ENCODE data around the gene CENPM. TPM values are rescaled to one million over a fixed set of nuclear protein-coding genes. Genes with fewer than 3 reads are reported as not detected.

The CENPM gene
- total RNA-seq, 1 donor from 2014 or later, result 3.3 TPM

DNA sequence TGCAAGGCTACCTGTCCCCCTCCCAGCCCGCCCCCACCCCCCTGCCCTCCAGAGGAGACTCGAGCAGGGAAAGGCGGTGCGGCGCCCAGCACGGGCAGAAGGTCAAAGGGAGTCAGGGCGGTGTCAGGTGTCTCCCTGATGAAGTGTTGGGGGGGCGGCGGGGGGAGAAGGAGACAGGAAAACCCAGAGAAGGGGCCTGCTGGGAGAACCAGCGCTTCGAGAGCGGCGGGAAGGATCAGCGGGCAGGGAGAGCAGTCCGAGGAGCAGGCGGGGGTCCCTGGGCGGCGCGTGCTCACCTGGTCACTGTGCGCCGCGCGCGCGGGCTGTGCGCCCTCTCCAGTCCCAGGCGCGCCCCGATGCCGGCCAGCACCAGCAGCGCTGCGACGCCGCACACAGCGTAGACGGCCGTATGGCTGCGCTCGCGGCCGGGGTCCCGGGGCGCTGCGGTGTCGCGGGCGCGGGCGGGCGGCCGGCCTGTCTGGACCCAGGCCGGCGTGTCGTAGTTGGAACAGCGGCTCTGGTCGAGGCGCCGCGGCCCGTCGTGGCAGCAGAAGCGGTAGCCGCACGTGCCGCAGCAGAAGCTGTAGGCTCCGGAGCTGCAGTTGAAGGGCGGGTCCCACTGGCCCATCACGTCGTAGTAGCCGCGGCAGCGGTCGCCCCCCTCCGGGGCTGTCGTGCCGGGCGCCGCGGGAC, 33.0 kb downstream of the CENPM start:
- no peak for DNase-seq (ENCODE audit: low spot score)
- no peaks in the 10 kb centered on the region for H3K9me3 Mint-ChIP-seq (ENCODE audit: low read depth)
- peaks cover 10% of the 10 kb centered on the region for H3K4me1 Mint-ChIP-seq (ENCODE audit: low read depth)
- H3K4me3 Mint-ChIP-seq (ENCODE audit: unreplicated experiment), result no peak overlapping the region
- peaks cover 40% of the 10 kb centered on the region for H3K27me3 Mint-ChIP-seq (ENCODE audit: low read depth)
- H3K36me3 Mint-ChIP-seq (ENCODE audit: low read depth), result no peaks in the 10 kb centered on the region
- no peak overlapping the region for H3K27ac Mint-ChIP-seq (ENCODE audit: unreplicated experiment)
- TF ChIP-seq, protein P1, sequence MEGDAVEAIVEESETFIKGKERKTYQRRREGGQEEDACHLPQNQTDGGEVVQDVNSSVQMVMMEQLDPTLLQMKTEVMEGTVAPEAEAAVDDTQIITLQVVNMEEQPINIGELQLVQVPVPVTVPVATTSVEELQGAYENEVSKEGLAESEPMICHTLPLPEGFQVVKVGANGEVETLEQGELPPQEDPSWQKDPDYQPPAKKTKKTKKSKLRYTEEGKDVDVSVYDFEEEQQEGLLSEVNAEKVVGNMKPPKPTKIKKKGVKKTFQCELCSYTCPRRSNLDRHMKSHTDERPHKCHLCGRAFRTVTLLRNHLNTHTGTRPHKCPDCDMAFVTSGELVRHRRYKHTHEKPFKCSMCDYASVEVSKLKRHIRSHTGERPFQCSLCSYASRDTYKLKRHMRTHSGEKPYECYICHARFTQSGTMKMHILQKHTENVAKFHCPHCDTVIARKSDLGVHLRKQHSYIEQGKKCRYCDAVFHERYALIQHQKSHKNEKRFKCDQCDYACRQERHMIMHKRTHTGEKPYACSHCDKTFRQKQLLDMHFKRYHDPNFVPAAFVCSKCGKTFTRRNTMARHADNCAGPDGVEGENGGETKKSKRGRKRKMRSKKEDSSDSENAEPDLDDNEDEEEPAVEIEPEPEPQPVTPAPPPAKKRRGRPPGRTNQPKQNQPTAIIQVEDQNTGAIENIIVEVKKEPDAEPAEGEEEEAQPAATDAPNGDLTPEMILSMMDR (IDR thresholded peaks at IDR 0.05), result no peak

DNA sequence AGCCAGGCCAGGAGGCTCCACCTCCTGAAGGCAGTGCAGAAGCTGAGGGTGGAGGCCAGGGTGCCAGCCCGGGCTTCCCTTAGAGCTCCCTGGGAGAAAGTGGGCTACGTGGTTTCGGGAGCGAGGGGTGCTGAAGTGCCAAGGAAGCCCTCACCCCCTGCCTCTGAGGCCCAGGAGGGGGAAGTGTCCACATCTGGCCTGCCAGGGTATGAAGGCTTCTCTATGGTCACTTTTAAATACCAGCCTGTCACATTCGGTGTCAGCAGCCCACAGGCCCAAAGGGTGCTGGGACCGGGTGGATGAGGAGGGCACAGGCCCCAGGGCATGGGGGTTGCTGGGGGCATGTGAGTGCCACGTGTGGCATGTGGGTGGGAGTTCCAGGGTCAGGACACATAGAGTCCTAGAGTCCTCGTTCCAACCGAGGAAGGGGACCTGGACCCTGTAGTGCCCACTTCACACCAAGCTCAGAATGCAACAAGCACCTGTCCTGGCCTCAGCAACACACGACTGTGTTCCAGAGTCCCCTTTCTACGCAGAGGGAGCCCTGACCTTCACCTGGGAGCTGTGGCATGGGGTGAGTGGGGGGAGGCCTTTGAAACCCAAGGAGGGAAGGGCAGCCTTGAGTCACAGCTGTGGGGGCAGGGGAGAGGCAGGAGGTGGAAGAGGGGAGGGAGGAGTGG, 33.8 kb downstream of the CENPM start:
- TF ChIP-seq, protein P1 (IDR thresholded peaks at IDR 0.05), result no peak
- no peak for DNase-seq (ENCODE audit: low spot score)
- H3K36me3 Mint-ChIP-seq (ENCODE audit: low read depth), result no peaks in the 10 kb centered on the region
- peaks cover 6% of the 10 kb centered on the region for H3K4me1 Mint-ChIP-seq (ENCODE audit: low read depth)
- no peaks in the 10 kb centered on the region for H3K9me3 Mint-ChIP-seq (ENCODE audit: low read depth)
- peaks cover 39% of the 10 kb centered on the region for H3K27me3 Mint-ChIP-seq (ENCODE audit: low read depth)
- no peak overlapping the region for H3K4me3 Mint-ChIP-seq (ENCODE audit: unreplicated experiment)
- no peak overlapping the region for H3K27ac Mint-ChIP-seq (ENCODE audit: unreplicated experiment)

DNA sequence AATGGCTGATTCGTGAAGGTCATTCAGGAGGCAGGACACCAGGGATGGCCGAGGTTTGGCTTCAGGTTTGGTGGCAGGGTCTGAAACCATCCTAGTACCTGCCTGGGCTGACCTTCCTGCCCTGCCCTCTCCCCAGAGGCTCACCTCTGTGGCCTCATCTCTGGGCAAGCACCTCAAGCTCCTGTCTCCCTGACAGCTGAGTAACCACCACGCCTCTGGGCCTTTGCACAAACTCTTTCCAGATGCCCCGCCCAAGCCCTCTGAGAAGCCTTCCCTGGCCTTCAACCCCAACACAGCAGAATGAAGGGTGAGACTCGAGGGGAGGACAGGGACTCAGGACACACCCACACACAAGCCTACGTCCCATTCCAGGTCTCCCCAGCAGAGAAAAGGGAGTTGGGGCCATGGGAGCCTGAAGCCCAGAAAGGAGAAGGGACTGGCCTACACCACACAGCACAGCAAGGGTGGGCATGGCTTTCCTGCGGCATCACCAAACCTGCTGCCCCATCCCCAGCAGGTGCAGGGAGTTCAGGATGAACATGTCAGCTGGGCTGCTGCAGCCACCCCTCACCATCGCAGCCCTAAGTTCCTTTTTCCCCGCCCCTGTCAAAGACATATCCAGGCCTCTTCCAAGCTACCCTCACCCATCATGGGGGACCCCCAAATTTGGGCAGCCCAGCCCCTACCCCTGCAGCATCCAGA, 34.5 kb downstream of the CENPM start:
- Mint-ChIP-seq H3K9me3 (ENCODE audit: low read depth) (no peaks in the 10 kb centered on the region), H3K27me3 (ENCODE audit: low read depth) (peaks cover 37% of the 10 kb centered on the region), H3K27ac (ENCODE audit: unreplicated experiment) (no peak overlapping the region), H3K36me3 (ENCODE audit: low read depth) (no peaks in the 10 kb centered on the region), H3K4me3 (ENCODE audit: unreplicated experiment) (no peak overlapping the region), H3K4me1 (ENCODE audit: low read depth) (peaks cover 2% of the 10 kb centered on the region)
- TF ChIP-seq, protein P1 (IDR thresholded peaks at IDR 0.05), result no peak
- no peak for DNase-seq (ENCODE audit: low spot score)

- H3K27me3 Mint-ChIP-seq (ENCODE audit: low read depth), result peaks cover 30% of the 10 kb centered on the region
- no peaks in the 10 kb centered on the region for H3K36me3 Mint-ChIP-seq (ENCODE audit: low read depth)
- no peak overlapping the region for H3K27ac Mint-ChIP-seq (ENCODE audit: unreplicated experiment)
- TF ChIP-seq, protein P1 (IDR thresholded peaks at IDR 0.05), result no peak
- DNase-seq (ENCODE audit: low spot score), result no peak
- peaks cover 2% of the 10 kb centered on the region for H3K4me1 Mint-ChIP-seq (ENCODE audit: low read depth)
- no peak overlapping the region for H3K4me3 Mint-ChIP-seq (ENCODE audit: unreplicated experiment)
- no peaks in the 10 kb centered on the region for H3K9me3 Mint-ChIP-seq (ENCODE audit: low read depth)
These were observed 35.8 kb downstream of the CENPM start for GRCh38 chr22:41911001-41911611.
